SU-DHL-6 (cell line): ENCODE data around the gene CEP170B.

Experiments
- H2AFZ ChIP-seq: fragments of 200-600 bp; sonication (generic); 2 replicates; pipeline ENCODE4 v1.6.1; 2014; ENCODE audit warnings: low read depth, mild to moderate bottlenecking, moderate library complexity, mixed read lengths, antibody characterized with exemption, low read length; ENCODE audit not compliant: severe bottlenecking
- H3F3A ChIP-seq: fragments of 200-600 bp; shearing (Covaris generic); 2 replicates; pipeline ENCODE4 v1.6.0; 2016; ENCODE audit warnings: antibody characterized with exemption, mild to moderate bottlenecking; ENCODE audit not compliant: insufficient read depth
- H3K27ac ChIP-seq: fragments of 200-600 bp; sonication (generic); 2 replicates; pipeline ENCODE4 v1.5.1; 2016; ENCODE audit warnings: low read depth, mild to moderate bottlenecking, low read length, moderate library complexity, mixed read lengths
- H3K27me3 ChIP-seq: fragments of 200-600 bp; sonication (generic), shearing (Covaris generic); 2 replicates; pipeline ENCODE4 v1.6.0; 2014; ENCODE audit warnings: mild to moderate bottlenecking, low read length
- H3K36me3 ChIP-seq: fragments of 200-600 bp; sonication (generic); 2 replicates; pipeline ENCODE4 v1.6.1; 2014; ENCODE audit warnings: mild to moderate bottlenecking, low read length, mixed read lengths
- H3K4me2 ChIP-seq: fragments of 300-600, 200-600 bp; shearing (Covaris generic), sonication (generic); 2 replicates; pipeline ENCODE4 v1.6.0; 2014; ENCODE audit warnings: low read length, low read depth, mild to moderate bottlenecking; ENCODE audit not compliant: poor library complexity, severe bottlenecking
- H3K4me3 ChIP-seq: fragments of 200-600 bp; sonication (generic); 2 replicates; pipeline ENCODE4 v1.5.1; 2014; ENCODE audit warnings: antibody characterized with exemption, low read length, mild to moderate bottlenecking, mixed read lengths; ENCODE audit not compliant: insufficient read depth, poor library complexity, severe bottlenecking
- H3K79me2 ChIP-seq: fragments of 200-600 bp; sonication (generic); 2 replicates; pipeline ENCODE4 v1.6.1; 2014; ENCODE audit warnings: mild to moderate bottlenecking, low read length, moderate library complexity; ENCODE audit not compliant: insufficient read depth
- H3K9ac ChIP-seq: fragments of 200-600 bp; sonication (generic); 2 replicates; pipeline ENCODE4 v1.7.0; 2014; ENCODE audit warnings: mild to moderate bottlenecking, low read length
- H3K9me2 ChIP-seq: fragments of 200-600 bp; sonication (generic); replicated peaks from 2 replicates; pipeline ENCODE4 v1.6.1; 2014; ENCODE audit warnings: low read length; ENCODE audit not compliant: insufficient read depth
- H3K9me3 ChIP-seq: fragments of 200-600 bp; sonication (generic); 2 replicates; pipeline ENCODE4 v1.6.1; 2014; ENCODE audit warnings: low read length, mixed read lengths; ENCODE audit not compliant: insufficient read depth
- H4K20me1 ChIP-seq: fragments of 200-600 bp; sonication (generic); 2 replicates; pipeline ENCODE4 v1.6.1; 2014; ENCODE audit warnings: low read depth, mild to moderate bottlenecking, antibody characterized with exemption, low read length, moderate library complexity, mixed read lengths
- CTCF ChIP-seq: fragments of 200-600 bp; sonication (generic); IDR thresholded peaks from one replicate; pipeline ENCODE4 v1.5.1; 2017; ENCODE audit warnings: antibody characterized with exemption, mild to moderate bottlenecking, low read length, moderate library complexity; ENCODE audit not compliant: insufficient read depth, poor library complexity, severe bottlenecking
- EZH2phosphoT487 ChIP-seq: fragments of 200-600 bp; sonication (generic), shearing (Covaris generic); conservative IDR thresholded peaks from 2 replicates; pipeline ENCODE4 v1.6.1; 2018; ENCODE audit warnings: mild to moderate bottlenecking, antibody characterized with exemption, low read length, moderate library complexity, mixed read lengths

Gene CEP170B

GRCh38 chr14:104876251-104876699 lies 11.2 kb downstream of the CEP170B start:
- Histone ChIP-seq H3K9me2 (no peaks in the 10 kb centered on the region), H3K9ac (no peak overlapping the region), H3K4me2 (no peak overlapping the region), H3K27me3 (no peaks in the 10 kb centered on the region), H3K36me3 (no peaks in the 10 kb centered on the region), H3K4me3 (no peak overlapping the region), H3K79me2 (no peaks in the 10 kb centered on the region), H4K20me1 (no peaks in the 10 kb centered on the region), H3F3A (no peaks in the 10 kb centered on the region), H3K27ac (no peak overlapping the region), H3K9me3 (no peaks in the 10 kb centered on the region), H2AFZ (no peak overlapping the region)
- no peak for TF ChIP-seq EZH2phosphoT487
- no peak for TF ChIP-seq CTCF

GRCh38 chr14:104877066-104877805 lies 12.2 kb downstream of the CEP170B start:
- H3K27me3 ChIP-seq = no peaks in the 10 kb centered on the region
- H3K9ac ChIP-seq = no peak overlapping the region
- no peak overlapping the region for H3K4me2 ChIP-seq
- no peaks in the 10 kb centered on the region for H3F3A ChIP-seq
- H3K9me3 ChIP-seq = no peaks in the 10 kb centered on the region
- no peaks in the 10 kb centered on the region for H4K20me1 ChIP-seq
- H3K36me3 ChIP-seq = no peaks in the 10 kb centered on the region
- no peak overlapping the region for H3K27ac ChIP-seq
- H3K4me3 ChIP-seq = no peak overlapping the region
- no peaks in the 10 kb centered on the region for H3K9me2 ChIP-seq
- TF ChIP-seq CTCF = no peak
- TF ChIP-seq EZH2phosphoT487 = no peak
- no peak overlapping the region for H2AFZ ChIP-seq
- H3K79me2 ChIP-seq = no peaks in the 10 kb centered on the region

- no peaks in the 10 kb centered on the region for H3K9me3 ChIP-seq
- TF ChIP-seq CTCF (no peak), EZH2phosphoT487 (no peak)
- H3K36me3 ChIP-seq = no peaks in the 10 kb centered on the region
- no peak overlapping the region for H3K4me3 ChIP-seq
- H3K27me3 ChIP-seq = no peaks in the 10 kb centered on the region
- no peak overlapping the region for H3K4me2 ChIP-seq
- no peak overlapping the region for H3K27ac ChIP-seq
- no peak overlapping the region for H2AFZ ChIP-seq
- H4K20me1 ChIP-seq = no peaks in the 10 kb centered on the region
- H3K9ac ChIP-seq = no peak overlapping the region
- H3F3A ChIP-seq = no peaks in the 10 kb centered on the region
- no peaks in the 10 kb centered on the region for H3K79me2 ChIP-seq
- H3K9me2 ChIP-seq = no peaks in the 10 kb centered on the region
These were observed 12.9 kb downstream of the CEP170B start for GRCh38 chr14:104877806-104878550.
